HG03558 (cell line): ENCODE data around the gene DBNDD2.

ENCODE experiments used
- ATAC-seq: cut with Tn5 transposase; IDR thresholded peaks from one replicate; pipeline ENCODE4 v1.9.1; 2021; ENCODE audit warnings: moderate number of reproducible peaks; ENCODE audit not compliant: unreplicated experiment; ENCODE audit errors: extremely low read depth

DBNDD2 gene

GRCh38 chr20:45377269-45377668 is 30.8 kb upstream of the DBNDD2 start:
- no peak for ATAC-seq

- no peak for ATAC-seq
Measured at GRCh38 chr20:45378191-45378590, 29.9 kb upstream of the DBNDD2 start, which contains the start of gene TP53TG5. TP53TG5 (minus strand) TSS chr20:45378325; CDS start chr20:45378236, 89 bp downstream.

GRCh38 chr20:45387274-45387673 is 20.8 kb upstream of the DBNDD2 start:
- no peak for ATAC-seq

- no peak for ATAC-seq
Measured at GRCh38 chr20:45390931-45391330, 17.2 kb upstream of the DBNDD2 start.

GRCh38 chr20:45391559-45391958 is 16.5 kb upstream of the DBNDD2 start:
- no peak for ATAC-seq

- ATAC-seq = no peak
Measured at GRCh38 chr20:45392733-45393132, 15.4 kb upstream of the DBNDD2 start.

- no peak for ATAC-seq
Measured at GRCh38 chr20:45394221-45395113, 13.6 kb upstream of the DBNDD2 start.

GRCh38 chr20:45395114-45395415 is 13.0 kb upstream of the DBNDD2 start:
- ATAC-seq = no peak

GRCh38 chr20:45399018-45399417 is 9.1 kb upstream of the DBNDD2 start:
- no peak for ATAC-seq

GRCh38 chr20:45400346-45401031 is 7.6 kb upstream of the DBNDD2 start:
- no peak for ATAC-seq

- no peak for ATAC-seq
Measured at GRCh38 chr20:45402946-45403345, 5.1 kb upstream of the DBNDD2 start.

GRCh38 chr20:45404438-45404837 is 3.7 kb upstream of the DBNDD2 start:
- ATAC-seq = no peak

GRCh38 chr20:45405571-45406259 is 2.4 kb upstream of the DBNDD2 start:
- ATAC-seq = no peak

GRCh38 chr20:45406260-45407066 is 1.6 kb upstream of the DBNDD2 start:
- no peak for ATAC-seq

GRCh38 chr20:45407067-45407745 is 883 bp upstream of the DBNDD2 start:
- ATAC-seq = no peak

- ATAC-seq = no peak
Measured at GRCh38 chr20:45408646-45409213, 641 bp downstream of the DBNDD2 start.

- ATAC-seq = no peak
Measured at GRCh38 chr20:45409521-45410272, 1.6 kb downstream of the DBNDD2 start.

GRCh38 chr20:45410887-45411286 is 2.8 kb downstream of the DBNDD2 start:
- no peak for ATAC-seq

- ATAC-seq = no peak
Measured at GRCh38 chr20:45412653-45413052, 4.6 kb downstream of the DBNDD2 start.
